Measurements from ENCODE around the gene ALDH3A2.

Gene ALDH3A2

DNA sequence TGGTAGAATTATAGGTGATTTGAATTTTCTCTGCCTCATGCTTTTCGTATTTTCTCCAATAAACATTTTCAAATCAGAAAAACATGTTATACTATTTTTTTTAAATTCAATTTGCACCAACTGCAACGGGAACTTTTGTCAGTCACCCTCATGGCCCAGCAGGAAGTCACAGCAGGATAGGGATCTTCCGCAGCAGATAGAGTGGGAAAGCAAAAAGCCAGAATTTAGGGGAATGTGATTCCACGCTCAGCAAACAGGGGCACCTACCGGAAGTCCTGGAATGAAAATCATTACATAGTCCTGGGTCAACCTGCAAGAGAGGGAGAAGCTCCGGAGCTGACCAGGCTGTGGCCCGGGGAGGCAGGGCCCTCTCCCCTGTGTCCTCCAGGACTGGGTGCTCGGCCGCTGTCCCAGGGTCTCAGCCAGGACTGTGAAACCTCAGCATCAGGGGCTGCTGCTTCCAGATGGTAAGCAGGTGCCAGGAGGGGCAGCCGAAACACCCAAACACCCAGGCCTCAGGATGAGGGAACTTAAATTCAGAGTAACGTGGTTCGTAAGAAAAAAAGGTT, 64.0 kb downstream of the ALDH3A2 start:
- TF ChIP-seq, protein P1, sequence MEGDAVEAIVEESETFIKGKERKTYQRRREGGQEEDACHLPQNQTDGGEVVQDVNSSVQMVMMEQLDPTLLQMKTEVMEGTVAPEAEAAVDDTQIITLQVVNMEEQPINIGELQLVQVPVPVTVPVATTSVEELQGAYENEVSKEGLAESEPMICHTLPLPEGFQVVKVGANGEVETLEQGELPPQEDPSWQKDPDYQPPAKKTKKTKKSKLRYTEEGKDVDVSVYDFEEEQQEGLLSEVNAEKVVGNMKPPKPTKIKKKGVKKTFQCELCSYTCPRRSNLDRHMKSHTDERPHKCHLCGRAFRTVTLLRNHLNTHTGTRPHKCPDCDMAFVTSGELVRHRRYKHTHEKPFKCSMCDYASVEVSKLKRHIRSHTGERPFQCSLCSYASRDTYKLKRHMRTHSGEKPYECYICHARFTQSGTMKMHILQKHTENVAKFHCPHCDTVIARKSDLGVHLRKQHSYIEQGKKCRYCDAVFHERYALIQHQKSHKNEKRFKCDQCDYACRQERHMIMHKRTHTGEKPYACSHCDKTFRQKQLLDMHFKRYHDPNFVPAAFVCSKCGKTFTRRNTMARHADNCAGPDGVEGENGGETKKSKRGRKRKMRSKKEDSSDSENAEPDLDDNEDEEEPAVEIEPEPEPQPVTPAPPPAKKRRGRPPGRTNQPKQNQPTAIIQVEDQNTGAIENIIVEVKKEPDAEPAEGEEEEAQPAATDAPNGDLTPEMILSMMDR (IDR thresholded peaks at IDR 0.05; ENCODE audit: low read depth, low read length, missing control alignments), result no peak
- in situ Hi-C loops (cut with HindIII; ENCODE audit: low sequenced_read_pairs), result no loop called here
- no peak for DNase-seq (ENCODE audit: low read depth)
- H3K4me3 ChIP-seq (ENCODE audit: low read depth, low read length), result no peak overlapping the region

- no peak overlapping the region for H3K4me3 ChIP-seq (ENCODE audit: low read depth, low read length)
- in situ Hi-C loops (cut with HindIII; ENCODE audit: low sequenced_read_pairs), result no loop called here
- TF ChIP-seq, protein P1 (IDR thresholded peaks at IDR 0.05; ENCODE audit: low read depth, low read length, missing control alignments), result peak; percentile 29
Measured at GRCh38 chr17:19713462-19713861, 64.9 kb downstream of the ALDH3A2 start.

DNA sequence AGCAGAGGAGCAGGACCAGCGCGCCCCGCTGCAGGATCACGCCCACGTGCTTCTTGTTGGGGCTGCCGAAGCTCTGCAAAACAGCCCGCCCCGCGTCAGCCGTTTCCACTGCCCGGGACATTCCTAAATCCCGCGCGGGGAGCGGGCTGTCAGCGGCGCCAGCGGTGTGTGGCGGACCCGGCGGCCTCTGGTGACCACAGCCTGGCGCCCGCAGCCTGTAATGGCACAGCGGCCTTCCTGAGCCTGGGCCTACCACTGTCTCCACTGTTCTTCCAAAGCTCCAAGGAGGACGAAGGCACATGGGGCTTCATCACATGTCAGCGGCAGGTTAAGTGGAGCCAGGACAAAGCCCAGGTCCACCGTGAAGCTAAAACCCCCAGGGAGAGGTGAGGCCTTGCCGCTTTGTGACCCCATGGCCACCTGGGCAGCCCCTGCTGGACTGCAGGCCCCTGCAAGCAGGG, 65.4 kb downstream of the ALDH3A2 start:
- in situ Hi-C loops (cut with HindIII; ENCODE audit: low sequenced_read_pairs), result no loop called here
- TF ChIP-seq, protein P1 (IDR thresholded peaks at IDR 0.05; ENCODE audit: low read depth, low read length, missing control alignments), result no peak
- no peak for DNase-seq (ENCODE audit: low read depth)
- no peak overlapping the region for H3K4me3 ChIP-seq (ENCODE audit: low read depth, low read length)

More at GRCh38 chr17:19713462-19713861, 64.9 kb downstream of the ALDH3A2 start:
- DNase-seq (ENCODE audit: low read depth), result no peak

DNA sequence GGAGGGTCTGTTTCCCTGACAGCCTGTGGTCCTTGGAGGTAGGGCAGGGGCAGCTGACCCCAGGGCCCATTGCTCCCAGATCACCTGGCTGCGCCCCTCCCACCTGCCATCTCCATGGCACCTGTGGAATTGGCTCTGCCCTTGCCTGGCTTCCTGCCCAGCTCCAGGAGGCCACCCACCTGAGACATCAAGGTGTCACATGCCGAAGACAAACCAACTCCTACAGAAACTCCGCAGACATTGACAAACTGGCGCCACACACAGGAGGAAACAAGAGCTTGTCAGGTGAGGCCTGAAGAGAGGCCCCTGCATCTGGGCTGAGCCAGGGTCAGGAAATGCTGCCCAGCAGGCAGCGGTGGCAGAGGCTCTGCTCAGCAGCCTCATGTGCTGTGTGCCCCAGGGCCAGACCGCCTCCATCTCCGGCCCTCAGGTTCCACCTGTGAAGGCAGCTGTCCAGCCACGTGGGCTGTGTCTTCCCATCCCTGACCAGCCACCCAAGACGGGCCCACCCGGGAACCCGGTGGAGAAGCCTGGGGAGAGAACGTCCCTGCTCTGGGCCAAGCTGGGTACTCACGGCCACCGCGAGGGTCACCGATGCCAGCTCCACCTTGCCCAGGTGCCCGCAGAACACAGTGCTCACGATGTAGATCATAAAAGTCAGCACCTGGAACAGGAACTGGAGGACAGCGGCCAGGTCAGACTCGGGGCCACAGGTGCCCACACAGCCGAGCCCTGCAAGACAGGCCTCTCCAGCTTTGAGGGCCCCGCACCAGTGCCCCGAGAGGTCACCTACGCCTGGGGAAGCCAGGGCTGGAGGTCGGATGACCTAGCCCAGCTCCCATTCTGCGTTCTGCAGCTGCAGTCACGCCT, 66.2 kb downstream of the ALDH3A2 start:
- H3K4me3 ChIP-seq (ENCODE audit: low read depth, low read length), result no peak overlapping the region
- TF ChIP-seq, protein P1 (IDR thresholded peaks at IDR 0.05; ENCODE audit: low read depth, low read length, missing control alignments), result no peak
- DNase-seq (ENCODE audit: low read depth), result no peak
- in situ Hi-C loops (cut with HindIII; ENCODE audit: low sequenced_read_pairs), result no loop called here

GRCh38 chr17:19716108-19717030, 67.8 kb downstream of the ALDH3A2 start, which contains the start of gene SLC47A2:
Gene SLC47A2, minus strand, starts transcription at chr17:19716584. Its CDS starts 29 bp downstream, at chr17:19716555.
- in situ Hi-C loops (cut with HindIII; ENCODE audit: low sequenced_read_pairs), result no loop called here

More at GRCh38 chr17:19716108-19717030, 67.8 kb downstream of the ALDH3A2 start, which contains the start of gene SLC47A2:
- TF ChIP-seq, protein P1 (IDR thresholded peaks at IDR 0.05; ENCODE audit: low read depth, low read length, missing control alignments), result no peak
- no peak within 1 kb of the TSS for H3K4me3 ChIP-seq (ENCODE audit: low read depth, low read length)
- no peak for DNase-seq (ENCODE audit: low read depth)
